Gastroesophageal sphincter (tissue), 4 donors: ENCODE measurements around the gene TAF3. TPM values are rescaled to one million over a fixed set of nuclear protein-coding genes. Genes with fewer than 3 reads are reported as not detected.

Source experiments
- ATAC-seq: fragments of 150-250 bp; one replicate; pipeline ENCODE4 v1.9.1; 2016; ENCODE audit warnings: mild to moderate bottlenecking, moderate library complexity
- H3K27ac ChIP-seq, 4 donors: fragments of 200-600 bp; sonication (generic) in 3 of 4; 1 replicate in 3 of 4; 2 replicates in 1 of 4; pipeline ENCODE4 v1.5.1; 2016 to 2019
- H3K27me3 ChIP-seq: fragments of 200-600 bp; sonication (generic); one replicate; pipeline ENCODE4 v1.5.1; 2019
- H3K36me3 ChIP-seq, 2 donors: fragments of 200-600 bp; sonication (generic); one replicate each; pipeline ENCODE4 v1.5.1; 2019; ENCODE audit warnings: control low read depth in 1 of 2
- H3K4me1 ChIP-seq, 3 donors: fragments of 200-600 bp; sonication (generic); 1 replicate in 2 of 3; 2 replicates in 1 of 3; pipeline ENCODE4 v1.5.1; 2016 to 2019; ENCODE audit warnings: control low read depth in 2 of 3
- H3K4me3 ChIP-seq, 2 donors: fragments of 200-600 bp; sonication (generic); one replicate each; pipeline ENCODE4 v1.5.1; 2019; ENCODE audit warnings: mild to moderate bottlenecking in 1 of 2, moderate library complexity in 1 of 2
- H3K9me3 ChIP-seq, 3 donors: fragments of 200-600 bp; sonication (generic); one replicate each; pipeline ENCODE4 v1.5.1; 2017 to 2019; ENCODE audit warnings: control low read depth in 2 of 3
- EP300 ChIP-seq: sonication (generic); formaldehyde crosslinking; IDR thresholded peaks from one replicate; pipeline ENCODE4 v1.6.1; 2017; ENCODE audit warnings: antibody characterized with exemption, mild to moderate bottlenecking
- POLR2A ChIP-seq, 2 donors: fragments of 450-650 bp; IDR thresholded peaks; one replicate each; pipeline ENCODE4 v1.6.1; 2017; ENCODE audit warnings: antibody characterized with exemption in 2 of 2, mild to moderate bottlenecking in 2 of 2, moderate library complexity in 1 of 2
- POLR2AphosphoS5 ChIP-seq: sonication (generic); formaldehyde crosslinking; IDR thresholded peaks from one replicate; pipeline ENCODE4 v1.6.1; 2017; ENCODE audit warnings: antibody characterized with exemption
- WGBS, 2 donors: methylation state at CpG; one replicate each; pipeline ENCODE4 v1.1.5; 2018; ENCODE audit warnings: low coverage in 1 of 2; 5-methylcytosine and 5-hydroxymethylcytosine counted together
- total RNA-seq, 4 donors: library from RNA; depleted of rRNA; stranded (reverse); fragments of >200 nt; gene quantifications; one replicate each; pipeline ENCODE4 v1.1.0, GENCODE V29; 2016
- TF ChIP-seq, protein P1 (sequence below), 4 experiments: fragments of 200-600 bp in 2 of 4; fragments of 450-650 bp in 2 of 4; sonication (generic) in 1 of 4; IDR thresholded peaks; one replicate each; pipeline ENCODE4 v1.5.1; 2017 to 2019; ENCODE audit warnings: antibody characterized with exemption in 4 of 4, mild to moderate bottlenecking in 2 of 4, moderate library complexity in 2 of 4

The TAF3 gene
- total RNA-seq, 4 donors from 2014 or later: 5.7 to 11.8 (median 8.8) TPM

DNA sequence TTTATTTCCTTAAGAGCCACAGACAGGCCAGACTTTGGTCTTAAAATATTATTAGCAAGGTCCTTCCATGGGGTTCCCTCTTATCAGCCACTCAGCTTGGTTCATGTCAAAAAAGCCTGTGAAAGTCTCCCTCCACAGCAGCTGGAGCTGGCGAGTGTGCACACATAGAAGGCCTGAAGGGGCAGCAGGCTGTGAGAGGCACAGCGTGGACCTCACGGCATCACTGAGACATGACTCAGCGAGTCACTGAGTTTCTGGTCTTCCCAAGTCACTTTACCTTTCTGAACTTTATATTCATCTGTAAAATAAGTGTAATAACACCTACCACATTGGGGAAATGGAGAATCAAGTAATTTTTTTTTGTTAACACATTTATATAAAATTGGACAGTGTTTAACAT is 8.7 kb downstream of the TAF3 start:
- TF ChIP-seq POLR2AphosphoS5: no peak
- no peak for TF ChIP-seq POLR2A (IDR thresholded peaks at IDR 0.05)
- TF ChIP-seq, protein P1, sequence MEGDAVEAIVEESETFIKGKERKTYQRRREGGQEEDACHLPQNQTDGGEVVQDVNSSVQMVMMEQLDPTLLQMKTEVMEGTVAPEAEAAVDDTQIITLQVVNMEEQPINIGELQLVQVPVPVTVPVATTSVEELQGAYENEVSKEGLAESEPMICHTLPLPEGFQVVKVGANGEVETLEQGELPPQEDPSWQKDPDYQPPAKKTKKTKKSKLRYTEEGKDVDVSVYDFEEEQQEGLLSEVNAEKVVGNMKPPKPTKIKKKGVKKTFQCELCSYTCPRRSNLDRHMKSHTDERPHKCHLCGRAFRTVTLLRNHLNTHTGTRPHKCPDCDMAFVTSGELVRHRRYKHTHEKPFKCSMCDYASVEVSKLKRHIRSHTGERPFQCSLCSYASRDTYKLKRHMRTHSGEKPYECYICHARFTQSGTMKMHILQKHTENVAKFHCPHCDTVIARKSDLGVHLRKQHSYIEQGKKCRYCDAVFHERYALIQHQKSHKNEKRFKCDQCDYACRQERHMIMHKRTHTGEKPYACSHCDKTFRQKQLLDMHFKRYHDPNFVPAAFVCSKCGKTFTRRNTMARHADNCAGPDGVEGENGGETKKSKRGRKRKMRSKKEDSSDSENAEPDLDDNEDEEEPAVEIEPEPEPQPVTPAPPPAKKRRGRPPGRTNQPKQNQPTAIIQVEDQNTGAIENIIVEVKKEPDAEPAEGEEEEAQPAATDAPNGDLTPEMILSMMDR (IDR thresholded peaks at IDR 0.05): no peak
- no peak for TF ChIP-seq EP300
- 96 to 100% methylated on average over 4 of the region's 4 CpGs for WGBS, 2 donors
- H3K27me3 ChIP-seq: no peaks in the 10 kb centered on the region
- H3K36me3 ChIP-seq: peaks cover 0 to 43% of the 10 kb centered on the region in 2 donors
- H3K9me3 ChIP-seq: no peaks in the 10 kb centered on the region
- no peak overlapping the region for H3K4me3 ChIP-seq
- no peak overlapping the region for H3K27ac ChIP-seq
- no peak for ATAC-seq
- H3K4me1 ChIP-seq: no peaks in the 10 kb centered on the region

DNA sequence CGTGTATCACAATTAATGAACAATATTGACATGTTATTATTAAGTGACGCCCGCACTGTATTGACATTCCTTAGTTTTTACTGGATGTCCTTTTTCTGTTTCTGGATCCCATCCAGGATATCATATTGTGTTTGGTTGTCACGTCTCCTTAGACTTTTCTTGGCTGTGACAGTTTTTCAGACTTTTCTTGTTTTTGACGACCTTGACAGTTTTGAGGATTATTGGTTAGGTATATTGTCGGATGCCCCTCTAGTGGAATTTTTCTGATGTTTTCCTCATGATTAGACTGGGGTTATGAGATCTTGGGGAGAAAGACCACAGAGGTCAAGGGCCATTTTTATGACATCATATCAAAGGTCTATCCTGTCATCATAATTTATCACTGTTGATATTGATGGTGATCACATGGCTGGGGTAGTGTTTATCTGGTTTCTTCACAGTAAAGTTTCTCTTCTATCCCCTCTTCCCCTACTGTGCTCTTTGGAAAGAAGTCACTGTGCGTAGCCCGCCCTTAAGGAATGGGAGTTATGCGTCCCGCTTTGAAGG is 11.1 kb downstream of the TAF3 start:
- TF ChIP-seq, protein P1 (IDR thresholded peaks at IDR 0.05): no peak
- TF ChIP-seq POLR2AphosphoS5 (no peak), EP300 (no peak), POLR2A (IDR thresholded peaks at IDR 0.05) (no peak)
- no peak for ATAC-seq
- Histone ChIP-seq H3K36me3 (peaks cover 0 to 33% of the 10 kb centered on the region in 2 donors), H3K27me3 (no peaks in the 10 kb centered on the region), H3K4me1 (no peaks in the 10 kb centered on the region), H3K9me3 (no peaks in the 10 kb centered on the region), H3K4me3 (no peak overlapping the region), H3K27ac (no peak overlapping the region)
- WGBS, 2 donors: 92 to 95% methylated on average over 8 to 10 of the region's 10 CpGs

DNA sequence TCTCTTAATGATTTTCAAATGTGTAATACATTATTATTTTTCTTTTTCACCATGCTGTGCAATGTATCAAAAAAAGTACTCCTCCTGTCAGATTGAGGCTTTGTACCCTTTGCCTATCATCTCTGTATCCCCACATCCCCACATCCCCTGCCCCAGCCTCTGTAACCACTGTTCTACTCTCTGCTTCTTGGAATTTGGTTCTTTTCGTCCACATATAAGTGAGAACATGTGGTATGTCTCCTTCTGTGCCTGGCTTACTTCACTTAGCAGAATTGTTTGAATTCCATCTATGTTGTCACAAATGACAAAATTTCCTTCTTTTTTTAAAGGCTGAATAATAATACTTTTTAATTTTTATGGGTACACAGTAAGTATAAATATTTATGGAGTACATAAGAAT is 13.8 kb downstream of the TAF3 start:
- Histone ChIP-seq H3K36me3 (peaks cover 0 to 14% of the 10 kb centered on the region in 2 donors), H3K27ac (no peak overlapping the region), H3K4me3 (no peak overlapping the region), H3K9me3 (no peaks in the 10 kb centered on the region), H3K27me3 (no peaks in the 10 kb centered on the region), H3K4me1 (no peaks in the 10 kb centered on the region)
- TF ChIP-seq POLR2A (IDR thresholded peaks at IDR 0.05) (no peak), POLR2AphosphoS5 (no peak), EP300 (no peak)
- TF ChIP-seq, protein P1 (IDR thresholded peaks at IDR 0.05): no peak
- no peak for ATAC-seq
- WGBS, 2 donors: 69 to 75% methylated on average over 1 of the region's 1 CpG

DNA sequence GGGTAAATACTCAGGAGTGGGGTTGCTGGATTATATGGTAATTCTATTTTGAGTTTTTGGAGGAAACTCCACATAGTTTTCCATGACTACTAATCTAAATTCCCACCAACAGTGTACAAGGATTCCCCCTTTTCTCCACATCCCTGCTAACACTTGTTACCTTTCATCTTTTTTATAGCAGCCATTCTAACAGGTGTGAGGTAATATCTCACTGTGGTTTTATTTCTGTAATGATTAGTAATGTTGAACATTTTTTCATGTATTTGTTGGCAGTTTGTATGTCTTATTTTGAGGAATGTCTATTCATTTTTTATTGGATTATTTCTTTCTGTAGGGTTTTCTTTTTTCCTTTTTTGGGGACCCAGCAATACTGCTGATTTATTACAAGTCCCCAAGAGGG is 14.9 kb downstream of the TAF3 start:
- Histone ChIP-seq H3K36me3 (peaks cover 0 to 10% of the 10 kb centered on the region in 2 donors), H3K27me3 (no peaks in the 10 kb centered on the region), H3K4me3 (no peak overlapping the region), H3K9me3 (no peaks in the 10 kb centered on the region), H3K27ac (no peak overlapping the region), H3K4me1 (peaks cover 0 to 4% (median 0%) of the 10 kb centered on the region in 3 donors)
- TF ChIP-seq, protein P1 (IDR thresholded peaks at IDR 0.05): no peak
- TF ChIP-seq EP300: no peak
- no peak for ATAC-seq

DNA sequence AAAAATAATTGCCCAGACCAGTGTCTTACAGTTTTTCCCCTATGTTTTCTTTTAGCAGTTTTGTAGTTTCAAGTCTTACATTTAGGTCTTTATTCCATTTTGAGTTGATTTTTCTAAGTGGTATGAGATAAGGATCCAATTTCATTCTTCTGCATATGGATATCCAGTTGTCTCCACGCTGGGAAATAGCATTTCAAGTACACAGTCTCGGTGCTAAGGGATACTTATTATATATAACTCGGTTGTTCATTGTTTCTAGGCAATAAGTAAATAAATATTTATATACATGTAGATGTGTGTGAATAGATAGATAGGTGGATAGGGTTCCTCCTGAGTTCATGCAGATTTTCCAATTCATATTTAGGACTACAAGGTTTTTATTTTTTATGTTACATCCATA is 16.0 kb downstream of the TAF3 start:
- Histone ChIP-seq H3K36me3 (peaks cover 0 to 14% of the 10 kb centered on the region in 2 donors), H3K27me3 (no peaks in the 10 kb centered on the region), H3K27ac (no peak overlapping the region), H3K9me3 (no peaks in the 10 kb centered on the region), H3K4me1 (peaks cover 0 to 4% (median 0%) of the 10 kb centered on the region in 3 donors), H3K4me3 (no peak overlapping the region)
- WGBS, 2 donors: 94% methylated on average over 3 of the region's 3 CpGs
- no peak for TF ChIP-seq POLR2AphosphoS5
- TF ChIP-seq, protein P1 (IDR thresholded peaks at IDR 0.05): no peak
- TF ChIP-seq POLR2A (IDR thresholded peaks at IDR 0.05): no peak
- TF ChIP-seq EP300: no peak
- no peak for ATAC-seq
